ENCODE data around the gene HMGN1.
"Not testable (repeated sequence)": the region's sequence is repeated elsewhere in the genome, so short reads cannot be mapped to it uniquely, and the experiment has no call there.

The HMGN1 gene, protein sequence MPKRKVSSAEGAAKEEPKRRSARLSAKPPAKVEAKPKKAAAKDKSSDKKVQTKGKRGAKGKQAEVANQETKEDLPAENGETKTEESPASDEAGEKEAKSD

GRCh38 chr21:39348355-39349210 is at the start of gene HMGN1:
Gene HMGN1, minus strand, starts transcription at chr21:39349088. Its CDS starts 171 bp downstream, at chr21:39348917.
- DNase-seq: peak; percentile 99

- no peak for DNase-seq
These were observed 48.9 kb upstream of the HMGN1 start for GRCh38 chr21:39397646-39398385.

DNA sequence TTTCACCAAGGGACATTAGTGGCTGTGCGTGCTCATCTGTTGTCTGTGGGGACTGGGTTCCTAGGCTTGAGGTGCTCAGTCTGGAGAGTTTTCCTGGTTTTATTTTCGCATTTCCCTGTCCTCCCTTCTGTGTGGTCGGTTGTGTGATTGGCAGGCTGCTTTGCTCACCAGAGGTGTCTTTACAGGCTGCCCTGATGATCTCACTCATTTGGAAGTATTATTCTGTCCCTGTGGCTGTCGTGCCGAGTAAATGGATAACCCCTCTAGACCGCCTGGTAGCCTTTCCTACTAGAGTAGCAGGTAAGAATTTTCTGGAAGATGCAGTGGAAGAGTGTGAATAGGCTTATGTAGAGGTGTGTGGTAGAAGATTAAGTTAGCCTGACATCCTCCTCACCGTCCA is 44.1 kb upstream of the HMGN1 start:
- no peak for DNase-seq

GRCh38 chr21:39390212-39390765 is 41.4 kb upstream of the HMGN1 start:
- no peak for DNase-seq

DNA sequence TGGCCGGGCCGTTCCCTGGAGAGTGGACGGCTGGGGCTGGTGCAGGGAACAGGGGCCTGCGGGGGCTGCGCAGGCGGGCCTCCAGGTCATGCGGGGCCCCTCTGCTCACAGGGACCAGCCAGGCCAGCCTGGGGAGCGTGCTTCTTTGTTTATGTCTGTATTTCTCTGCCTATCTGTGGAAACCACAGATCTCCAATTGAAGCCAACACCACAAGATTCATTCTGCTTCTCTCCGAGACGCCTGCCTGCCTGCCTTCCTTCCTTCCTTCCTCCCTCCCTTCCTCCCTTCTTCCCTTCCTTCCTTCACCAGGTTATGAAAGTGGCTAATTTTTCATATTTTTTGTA is 39.9 kb upstream of the HMGN1 start:
- DNase-seq: no peak

- DNase-seq: peak; percentile 94
These were observed 39.3 kb upstream of the HMGN1 start for GRCh38 chr21:39388038-39388810.

DNA sequence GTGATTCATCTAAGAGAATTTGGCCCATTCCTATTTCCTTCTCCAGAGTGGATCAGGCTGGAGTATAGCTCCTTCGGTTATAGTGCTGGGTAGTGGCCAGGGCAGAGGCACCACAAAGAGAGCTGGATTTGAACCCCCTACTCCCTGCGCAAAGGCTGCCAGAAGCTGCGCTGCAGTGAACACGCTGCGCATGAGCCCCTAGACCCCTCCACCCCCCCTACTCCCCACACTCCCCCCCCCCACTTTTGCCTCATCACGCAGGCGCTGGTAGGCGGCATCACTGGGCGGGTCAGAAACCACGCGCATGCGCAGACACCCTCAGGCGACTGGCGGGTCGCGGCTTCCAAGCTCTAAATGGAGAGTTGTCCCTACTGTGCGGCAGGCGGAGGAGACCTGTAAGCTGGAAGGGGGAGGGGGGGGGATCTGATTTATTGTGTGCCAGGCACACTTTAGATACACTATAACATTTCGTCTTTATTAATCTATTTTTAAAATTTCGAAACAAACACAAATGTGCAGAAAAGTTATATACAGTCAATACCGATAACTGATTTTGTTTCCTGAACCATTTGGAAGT is 38.7 kb upstream of the HMGN1 start:
- DNase-seq: peak; percentile 98

- DNase-seq: no peak
These were observed 38.0 kb upstream of the HMGN1 start for GRCh38 chr21:39386899-39387298.

DNA sequence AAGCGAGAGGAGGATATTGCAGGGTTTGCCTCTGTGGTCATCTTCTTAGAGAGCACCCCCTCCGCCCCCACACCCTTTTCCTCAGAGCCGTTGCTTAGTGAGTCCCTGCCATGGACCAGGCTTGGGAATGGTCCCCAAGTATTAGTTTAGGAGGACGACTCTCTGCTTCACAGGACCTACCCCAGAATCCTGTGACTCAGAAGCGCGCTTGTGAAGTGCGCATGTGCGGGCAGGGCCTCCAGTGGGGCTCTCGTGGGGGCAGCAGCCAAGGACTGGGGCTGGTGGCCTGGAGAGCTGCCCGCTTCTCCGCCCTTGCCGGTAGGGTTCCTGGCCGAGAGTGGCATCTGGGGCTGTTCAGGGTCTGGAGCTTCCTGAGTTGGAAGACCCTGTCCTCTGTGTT is 37.3 kb upstream of the HMGN1 start:
- peak; percentile 27 for DNase-seq

DNA sequence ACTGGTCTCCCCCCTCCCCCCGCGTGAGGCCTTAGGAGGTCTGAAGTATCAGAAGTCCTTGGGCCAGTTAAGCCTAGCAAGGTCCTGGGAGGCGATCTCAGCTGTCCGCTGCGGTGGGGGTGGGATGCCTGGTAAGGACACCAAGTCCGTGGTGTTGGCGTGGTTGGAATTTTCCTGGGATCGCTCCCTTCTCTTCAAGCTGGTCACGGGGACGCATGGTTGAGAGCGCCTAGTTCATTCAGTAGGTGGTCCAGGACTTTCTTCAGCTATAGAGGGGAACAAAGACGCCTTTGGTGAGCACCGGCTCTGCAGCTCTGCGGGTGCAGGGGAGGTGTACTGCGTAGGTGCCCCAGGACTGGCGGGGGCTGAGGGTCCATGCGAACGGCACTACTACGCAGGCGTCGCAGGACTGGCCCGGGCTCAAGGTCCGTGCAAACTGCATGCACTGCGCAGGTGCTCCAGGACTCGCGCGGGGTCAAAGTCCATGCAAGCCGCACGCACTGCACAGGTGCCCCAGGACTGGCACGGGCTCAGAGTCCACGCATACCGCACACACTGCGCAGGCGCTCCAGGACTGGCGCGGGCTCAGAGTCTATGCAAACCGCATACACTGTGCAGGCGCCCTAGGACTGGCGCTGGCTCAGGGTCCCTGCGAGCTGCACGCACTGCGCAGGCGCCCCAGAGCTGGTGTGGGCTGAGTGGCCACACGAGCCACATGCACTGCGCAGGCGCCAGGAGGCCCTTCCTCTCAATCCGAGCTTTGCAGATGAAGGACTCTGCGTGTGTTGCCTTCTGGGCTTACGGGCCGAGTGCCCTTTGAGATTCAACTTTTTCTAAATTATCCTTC is 36.6 kb upstream of the HMGN1 start:
- peak; percentile 84 for DNase-seq

- no peak for DNase-seq
These were observed 35.9 kb upstream of the HMGN1 start for GRCh38 chr21:39384674-39385298.

DNA sequence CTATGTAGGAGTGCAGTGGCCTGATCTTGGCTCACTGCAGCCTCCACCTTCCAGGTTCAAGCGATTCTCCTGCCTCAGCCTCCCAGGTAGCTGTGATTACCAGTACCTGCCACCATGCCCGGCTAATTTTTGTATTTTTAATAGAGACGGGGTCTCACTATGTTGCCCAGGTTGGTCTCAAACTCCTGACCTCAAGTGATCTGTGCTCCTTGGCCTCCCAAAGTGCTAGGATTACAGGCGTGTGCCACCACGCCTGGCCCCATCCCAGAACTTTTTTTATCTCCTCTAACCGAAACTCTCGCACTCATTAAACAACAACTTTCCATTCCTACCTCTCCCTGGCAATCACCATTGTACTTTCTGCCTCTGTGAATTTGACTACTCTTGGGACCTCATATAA is 33.2 kb upstream of the HMGN1 start:
- DNase-seq: not testable (repeated sequence)

GRCh38 chr21:39381009-39381408 is 32.1 kb upstream of the HMGN1 start:
- peak; percentile 58 for DNase-seq

DNA sequence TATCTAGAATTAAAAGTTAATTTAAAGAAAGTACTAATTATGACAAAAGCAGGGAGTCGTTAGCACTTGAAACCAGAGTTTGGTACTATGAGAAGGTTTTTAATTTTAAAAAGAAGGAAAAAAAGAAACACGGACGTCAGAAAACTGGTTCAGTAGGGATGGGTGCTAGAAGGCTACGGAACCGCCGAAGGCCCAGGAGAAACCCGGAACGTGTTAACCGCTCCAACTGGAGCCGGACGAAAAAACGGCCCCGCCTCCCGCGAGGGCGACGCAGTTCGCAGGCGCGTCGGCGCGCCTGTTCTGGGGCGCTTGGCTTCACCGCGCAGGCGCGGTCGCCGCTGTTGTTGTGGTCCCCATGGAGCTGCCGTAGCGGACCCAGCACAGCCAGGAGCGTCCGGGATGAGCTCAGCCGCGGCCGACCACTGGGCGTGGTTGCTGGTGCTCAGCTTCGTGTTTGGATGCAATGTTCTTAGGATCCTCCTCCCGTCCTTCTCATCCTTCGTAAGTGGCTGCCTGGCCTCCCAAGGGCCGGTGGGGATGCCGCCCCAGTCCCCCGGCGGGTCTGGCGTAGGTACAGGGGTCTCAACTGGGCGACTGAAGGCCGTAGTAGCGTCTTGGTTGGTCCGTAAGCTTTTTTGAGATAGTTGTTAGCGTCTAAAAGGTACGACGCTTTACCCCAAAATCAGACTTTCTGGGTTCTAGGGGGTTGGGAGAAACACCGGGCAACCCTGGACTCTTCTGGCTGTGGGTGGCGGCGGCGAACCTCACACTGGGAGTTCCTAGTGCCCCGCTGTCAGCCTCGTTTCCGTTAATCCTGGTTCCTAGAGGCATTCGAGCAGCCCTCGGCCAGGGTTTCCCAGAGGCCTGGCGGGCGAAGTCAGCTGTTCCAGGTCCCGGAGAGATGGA is 31.4 kb upstream of the HMGN1 start:
- DNase-seq: peak; percentile 97

- DNase-seq: no peak
These were observed 28.7 kb upstream of the HMGN1 start for GRCh38 chr21:39377444-39378050.

- no peak for DNase-seq
These were observed 26.6 kb upstream of the HMGN1 start for GRCh38 chr21:39375446-39375845.

- no peak for DNase-seq
These were observed 25.2 kb upstream of the HMGN1 start for GRCh38 chr21:39374046-39374445.

GRCh38 chr21:39373634-39374033 is 24.7 kb upstream of the HMGN1 start:
- peak; percentile 61 for DNase-seq

- DNase-seq: not testable (repeated sequence)
These were observed 21.0 kb upstream of the HMGN1 start for GRCh38 chr21:39369896-39370288.

DNA sequence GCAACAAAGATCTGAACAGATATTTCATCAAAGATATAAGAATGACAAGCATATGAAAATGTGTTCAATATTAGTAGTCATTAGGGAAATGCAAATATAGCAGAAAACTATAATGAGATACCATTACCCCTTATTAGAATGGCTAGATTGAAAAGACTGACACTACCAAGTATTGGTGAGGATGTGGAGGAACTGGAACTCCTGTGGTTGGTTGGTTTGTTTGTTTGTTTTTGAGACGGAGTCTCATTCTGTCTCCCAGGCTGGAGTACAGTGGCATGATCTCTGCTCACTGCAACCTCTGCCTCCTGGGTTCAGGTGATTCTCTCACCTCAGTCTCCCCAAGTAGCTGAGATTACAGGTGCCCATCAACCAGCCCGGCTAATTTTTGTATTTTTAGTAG is 18.9 kb upstream of the HMGN1 start:
- no peak for DNase-seq
